GM23338 (cell line): ENCODE data around the gene RTP5.

Experiments
- EZH2 ChIP-seq: fragments of 200-600 bp; sonication (generic); IDR thresholded peaks from one replicate; pipeline ENCODE4 v1.8.0; 2017; ENCODE audit warnings: antibody characterized with exemption, mild to moderate bottlenecking, low read depth; ENCODE audit not compliant: unreplicated experiment
- EZH2phosphoT487 ChIP-seq: fragments of 200-600 bp; sonication (generic); IDR thresholded peaks from one replicate; pipeline ENCODE4 v1.8.1; 2018; ENCODE audit warnings: antibody characterized with exemption; ENCODE audit not compliant: unreplicated experiment
- POLR2AphosphoS5 ChIP-seq: IDR thresholded peaks from 2 replicates; pipeline ENCODE4 v1.6.1; 2016; ENCODE audit warnings: antibody characterized with exemption, low read depth
- TF ChIP-seq, protein P1 (sequence below), 2 experiments: fragments of 200-600 bp in 1 of 2; sonication (generic) in 1 of 2; conservative IDR thresholded peaks; 2 replicates each; pipeline versions ENCODE4 v1.5.1 to v1.6.1; 2016 to 2017; ENCODE audit warnings: antibody characterized with exemption in 2 of 2, low read depth in 2 of 2, mild to moderate bottlenecking in 2 of 2, moderate library complexity in 1 of 2
- TF ChIP-seq, protein P2 (sequence below): IDR thresholded peaks from one replicate; pipeline ENCODE4 v1.6.1; 2018; ENCODE audit warnings: antibody characterized with exemption; ENCODE audit not compliant: unreplicated experiment
- TF ChIP-seq, protein P3 (sequence below): IDR thresholded peaks from 2 replicates; pipeline ENCODE4 v1.6.1; 2016; ENCODE audit warnings: antibody characterized with exemption

DNA sequence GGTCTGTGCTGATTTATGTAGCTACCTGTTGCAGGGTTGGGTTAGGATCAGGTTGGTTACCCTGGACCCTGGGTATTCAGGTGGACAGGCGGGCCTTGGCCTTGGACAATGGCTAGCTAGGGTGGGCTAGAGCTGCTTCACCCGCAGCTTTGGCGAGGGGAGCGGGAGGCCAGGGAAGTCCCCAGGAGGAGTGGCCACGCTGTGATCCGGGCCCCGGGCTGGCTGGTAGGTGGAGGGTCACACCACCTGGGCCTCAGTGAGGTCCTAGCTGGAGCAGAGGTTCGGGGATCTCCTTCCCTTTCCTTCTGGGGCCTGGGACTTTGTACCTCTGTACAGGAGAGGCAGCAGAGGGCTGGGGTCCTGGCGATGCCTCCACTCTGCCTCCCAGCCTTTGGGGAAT is 9.8 kb downstream of the RTP5 start:
- TF ChIP-seq, protein P1, sequence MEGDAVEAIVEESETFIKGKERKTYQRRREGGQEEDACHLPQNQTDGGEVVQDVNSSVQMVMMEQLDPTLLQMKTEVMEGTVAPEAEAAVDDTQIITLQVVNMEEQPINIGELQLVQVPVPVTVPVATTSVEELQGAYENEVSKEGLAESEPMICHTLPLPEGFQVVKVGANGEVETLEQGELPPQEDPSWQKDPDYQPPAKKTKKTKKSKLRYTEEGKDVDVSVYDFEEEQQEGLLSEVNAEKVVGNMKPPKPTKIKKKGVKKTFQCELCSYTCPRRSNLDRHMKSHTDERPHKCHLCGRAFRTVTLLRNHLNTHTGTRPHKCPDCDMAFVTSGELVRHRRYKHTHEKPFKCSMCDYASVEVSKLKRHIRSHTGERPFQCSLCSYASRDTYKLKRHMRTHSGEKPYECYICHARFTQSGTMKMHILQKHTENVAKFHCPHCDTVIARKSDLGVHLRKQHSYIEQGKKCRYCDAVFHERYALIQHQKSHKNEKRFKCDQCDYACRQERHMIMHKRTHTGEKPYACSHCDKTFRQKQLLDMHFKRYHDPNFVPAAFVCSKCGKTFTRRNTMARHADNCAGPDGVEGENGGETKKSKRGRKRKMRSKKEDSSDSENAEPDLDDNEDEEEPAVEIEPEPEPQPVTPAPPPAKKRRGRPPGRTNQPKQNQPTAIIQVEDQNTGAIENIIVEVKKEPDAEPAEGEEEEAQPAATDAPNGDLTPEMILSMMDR (conservative IDR thresholded peaks at IDR 0.05; ENCODE audit: low read depth in 2 of 2), result no peak
- no peak for TF ChIP-seq EZH2phosphoT487
- TF ChIP-seq, protein P2, sequence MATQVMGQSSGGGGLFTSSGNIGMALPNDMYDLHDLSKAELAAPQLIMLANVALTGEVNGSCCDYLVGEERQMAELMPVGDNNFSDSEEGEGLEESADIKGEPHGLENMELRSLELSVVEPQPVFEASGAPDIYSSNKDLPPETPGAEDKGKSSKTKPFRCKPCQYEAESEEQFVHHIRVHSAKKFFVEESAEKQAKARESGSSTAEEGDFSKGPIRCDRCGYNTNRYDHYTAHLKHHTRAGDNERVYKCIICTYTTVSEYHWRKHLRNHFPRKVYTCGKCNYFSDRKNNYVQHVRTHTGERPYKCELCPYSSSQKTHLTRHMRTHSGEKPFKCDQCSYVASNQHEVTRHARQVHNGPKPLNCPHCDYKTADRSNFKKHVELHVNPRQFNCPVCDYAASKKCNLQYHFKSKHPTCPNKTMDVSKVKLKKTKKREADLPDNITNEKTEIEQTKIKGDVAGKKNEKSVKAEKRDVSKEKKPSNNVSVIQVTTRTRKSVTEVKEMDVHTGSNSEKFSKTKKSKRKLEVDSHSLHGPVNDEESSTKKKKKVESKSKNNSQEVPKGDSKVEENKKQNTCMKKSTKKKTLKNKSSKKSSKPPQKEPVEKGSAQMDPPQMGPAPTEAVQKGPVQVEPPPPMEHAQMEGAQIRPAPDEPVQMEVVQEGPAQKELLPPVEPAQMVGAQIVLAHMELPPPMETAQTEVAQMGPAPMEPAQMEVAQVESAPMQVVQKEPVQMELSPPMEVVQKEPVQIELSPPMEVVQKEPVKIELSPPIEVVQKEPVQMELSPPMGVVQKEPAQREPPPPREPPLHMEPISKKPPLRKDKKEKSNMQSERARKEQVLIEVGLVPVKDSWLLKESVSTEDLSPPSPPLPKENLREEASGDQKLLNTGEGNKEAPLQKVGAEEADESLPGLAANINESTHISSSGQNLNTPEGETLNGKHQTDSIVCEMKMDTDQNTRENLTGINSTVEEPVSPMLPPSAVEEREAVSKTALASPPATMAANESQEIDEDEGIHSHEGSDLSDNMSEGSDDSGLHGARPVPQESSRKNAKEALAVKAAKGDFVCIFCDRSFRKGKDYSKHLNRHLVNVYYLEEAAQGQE, result no peak
- no peak for TF ChIP-seq EZH2
- TF ChIP-seq POLR2AphosphoS5, result no peak
- TF ChIP-seq, protein P3, sequence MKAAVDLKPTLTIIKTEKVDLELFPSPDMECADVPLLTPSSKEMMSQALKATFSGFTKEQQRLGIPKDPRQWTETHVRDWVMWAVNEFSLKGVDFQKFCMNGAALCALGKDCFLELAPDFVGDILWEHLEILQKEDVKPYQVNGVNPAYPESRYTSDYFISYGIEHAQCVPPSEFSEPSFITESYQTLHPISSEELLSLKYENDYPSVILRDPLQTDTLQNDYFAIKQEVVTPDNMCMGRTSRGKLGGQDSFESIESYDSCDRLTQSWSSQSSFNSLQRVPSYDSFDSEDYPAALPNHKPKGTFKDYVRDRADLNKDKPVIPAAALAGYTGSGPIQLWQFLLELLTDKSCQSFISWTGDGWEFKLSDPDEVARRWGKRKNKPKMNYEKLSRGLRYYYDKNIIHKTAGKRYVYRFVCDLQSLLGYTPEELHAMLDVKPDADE, result no peak
